SIG-M5 (cell line): ENCODE measurements around the gene CLDN2.
"Not testable (repeated sequence)": the region's sequence is repeated elsewhere in the genome, so short reads cannot be mapped to it uniquely, and the experiment has no call there.

Experiments
- DNase-seq: peaks from one replicate; lab custom pipeline; 2025; lab: John Stamatoyannopoulos, UW

CLDN2 gene

GRCh38 chrX:106959901-106960300 is 39.7 kb downstream of the CLDN2 start:
- DNase-seq, result no peak

- no peak for DNase-seq
Observed at GRCh38 chrX:106963111-106963510, 42.9 kb downstream of the CLDN2 start.

- DNase-seq, result no peak
Observed at GRCh38 chrX:106964290-106964689, 44.1 kb downstream of the CLDN2 start.

GRCh38 chrX:106966547-106966946 is 46.3 kb downstream of the CLDN2 start:
- DNase-seq, result not testable (repeated sequence)

GRCh38 chrX:106972896-106973295 is 52.7 kb downstream of the CLDN2 start:
- DNase-seq, result no peak

GRCh38 chrX:106973433-106974149 is 53.4 kb downstream of the CLDN2 start:
- DNase-seq, result no peak

- DNase-seq, result no peak
Observed at GRCh38 chrX:106976416-106976815, 56.2 kb downstream of the CLDN2 start.
